ENCODE data around the gene DNAJC4. TPM values are rescaled to one million over a fixed set of nuclear protein-coding genes. Genes with fewer than 3 reads are reported as not detected.

The DNAJC4 gene
- total RNA-seq, 1 experiment from 2014 or later = 24.2 TPM

GRCh38 chr11:64223001-64223651 lies 7.2 kb upstream of the DNAJC4 start:
- no peaks in the 10 kb centered on the region for H3K4me1 ChIP-seq (ENCODE audit: insufficient read depth, low read length)
- DNase-seq = no peak
- H3K4me2 ChIP-seq (ENCODE audit: insufficient read depth, insufficient read length, low read length) = no peak overlapping the region
- H3K23ac ChIP-seq (ENCODE audit: insufficient read length, low read depth, low read length) = no peak overlapping the region
- H2BK15ac ChIP-seq (ENCODE audit: low read depth, low read length) = no peak overlapping the region
- TF ChIP-seq CTCF (conservative IDR thresholded peaks at IDR 0.05) = no peak
- H2AK5ac ChIP-seq (ENCODE audit: insufficient read length, low read length) = no peak overlapping the region
- Mint-ChIP-seq H3K27ac (no peak overlapping the region; a peak in 1 of 7 replicates), H3K27me3 (ENCODE audit: low read depth) (no peaks in the 10 kb centered on the region; the same call in 1 of the 2 replicates), H3K9me3 (no peaks in the 10 kb centered on the region), H3K4me1 (peaks cover 15% of the 10 kb centered on the region in 2 experiments), H3K4me3 (no peak overlapping the region; a peak in 2 of 5 replicates), H3K36me3 (ENCODE audit: insufficient read depth in 1 of 3, low read depth in 3 of 3) (peaks cover 0 to 22% (median 14%) of the 10 kb centered on the region in 3 experiments; a peak in 5 of 7 replicates)
- no CpG with 5 or more reads among the region's 24 CpGs for WGBS (ENCODE audit: extremely low coverage, insufficient read length, low lambda C conversion rate)
- peaks cover 15% of the 10 kb centered on the region for H3K23me2 ChIP-seq (ENCODE audit: insufficient read length, low read depth, low read length, poor library complexity, severe bottlenecking)
- H3K56ac ChIP-seq (ENCODE audit: insufficient read length, low read depth, low read length) = no peak overlapping the region
- no peak overlapping the region for H2BK120ac ChIP-seq (ENCODE audit: low read depth, low read length, poor library complexity, severe bottlenecking)
- no peak overlapping the region for H3K4ac ChIP-seq (ENCODE audit: low read depth, low read length)
- H4K8ac ChIP-seq (replicated peaks; ENCODE audit: insufficient read length, low read depth, low read length) = no peak overlapping the region
- H2BK12ac ChIP-seq (ENCODE audit: insufficient read length, low read depth, low read length) = no peak overlapping the region
- H2BK20ac ChIP-seq (ENCODE audit: low read depth, low read length, poor library complexity, severe bottlenecking) = no peak overlapping the region
- H3K27me3 ChIP-seq (ENCODE audit: insufficient read depth, low read length) = no peaks in the 10 kb centered on the region
- no peak overlapping the region for H4K91ac ChIP-seq (ENCODE audit: insufficient read length, low read depth, low read length)
- H3K9ac ChIP-seq (ENCODE audit: extremely low read depth, insufficient read length, low read length) = no peak overlapping the region
- no peak overlapping the region for H3T11ph ChIP-seq (ENCODE audit: low read length)
- no peak overlapping the region for H3K14ac ChIP-seq (ENCODE audit: insufficient read depth, low read length)
- H4K5ac ChIP-seq (ENCODE audit: insufficient read length, low read depth, low read length) = no peak overlapping the region
- no peaks in the 10 kb centered on the region for H4K20me1 ChIP-seq (ENCODE audit: control insufficient read depth, insufficient read depth, insufficient read length)
- H2AFZ ChIP-seq (ENCODE audit: low read length) = no peak overlapping the region
- no peak overlapping the region for H2BK5ac ChIP-seq (ENCODE audit: insufficient read length, low read length)
- H3K27ac ChIP-seq (ENCODE audit: insufficient read length, low read depth, low read length) = no peak overlapping the region
- no peaks in the 10 kb centered on the region for H3K79me2 ChIP-seq (ENCODE audit: insufficient read depth, low read length)
- H3K18ac ChIP-seq (ENCODE audit: insufficient read length, low read depth, low read length) = no peak overlapping the region
- H3K79me1 ChIP-seq (ENCODE audit: insufficient read depth, low read depth, low read length, poor library complexity, severe bottlenecking) = no peaks in the 10 kb centered on the region
- no peaks in the 10 kb centered on the region for H3K9me3 ChIP-seq (ENCODE audit: control insufficient read depth, low read depth, low read length)

Data from H9 (cell line).